ENCODE data around the gene POU6F2. TPM values are rescaled to one million over a fixed set of nuclear protein-coding genes. Genes with fewer than 3 reads are reported as not detected.

The POU6F2 gene
- total RNA-seq, 2 experiments from 2014 or later = not detected

DNA sequence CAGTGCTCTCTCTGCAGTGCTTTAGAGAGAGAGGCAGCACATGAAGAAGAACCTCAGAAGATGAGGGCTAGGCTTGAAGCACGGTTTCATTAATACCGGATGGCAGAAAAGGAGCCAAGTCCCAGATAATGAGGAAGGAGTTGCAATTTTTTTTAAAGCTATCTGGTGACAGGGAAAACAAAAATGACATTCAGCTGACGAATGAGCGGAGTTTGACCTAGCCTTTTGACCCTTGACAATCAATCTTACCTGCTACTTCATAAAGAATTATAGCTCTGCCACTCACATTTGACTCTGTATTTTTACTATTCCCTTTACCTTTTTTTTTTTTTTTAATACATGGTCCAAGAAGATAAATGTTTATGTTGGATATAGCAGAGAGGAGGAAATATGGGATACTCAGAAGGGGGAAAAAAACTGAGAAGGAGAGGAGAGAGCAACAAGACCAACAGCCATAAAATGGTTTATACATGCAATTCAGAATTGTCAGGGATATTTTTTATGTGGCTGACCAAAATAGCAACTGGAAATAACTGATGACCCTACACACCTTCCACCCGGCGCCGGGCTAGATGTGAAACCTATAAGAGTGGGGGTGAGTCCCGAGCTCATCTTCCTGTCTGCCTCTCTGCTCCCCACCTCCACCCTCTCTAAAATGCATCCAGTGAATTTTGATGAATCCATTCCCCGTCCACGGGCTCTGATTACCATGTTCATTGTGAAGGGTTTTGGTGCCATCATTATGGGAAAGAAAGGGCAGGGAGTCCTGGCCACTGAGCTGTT lies 314.1 kb downstream of the POU6F2 start:
- CTCF ChIA-PET = no interaction called here
- POLR2A ChIA-PET = no interaction called here

DNA sequence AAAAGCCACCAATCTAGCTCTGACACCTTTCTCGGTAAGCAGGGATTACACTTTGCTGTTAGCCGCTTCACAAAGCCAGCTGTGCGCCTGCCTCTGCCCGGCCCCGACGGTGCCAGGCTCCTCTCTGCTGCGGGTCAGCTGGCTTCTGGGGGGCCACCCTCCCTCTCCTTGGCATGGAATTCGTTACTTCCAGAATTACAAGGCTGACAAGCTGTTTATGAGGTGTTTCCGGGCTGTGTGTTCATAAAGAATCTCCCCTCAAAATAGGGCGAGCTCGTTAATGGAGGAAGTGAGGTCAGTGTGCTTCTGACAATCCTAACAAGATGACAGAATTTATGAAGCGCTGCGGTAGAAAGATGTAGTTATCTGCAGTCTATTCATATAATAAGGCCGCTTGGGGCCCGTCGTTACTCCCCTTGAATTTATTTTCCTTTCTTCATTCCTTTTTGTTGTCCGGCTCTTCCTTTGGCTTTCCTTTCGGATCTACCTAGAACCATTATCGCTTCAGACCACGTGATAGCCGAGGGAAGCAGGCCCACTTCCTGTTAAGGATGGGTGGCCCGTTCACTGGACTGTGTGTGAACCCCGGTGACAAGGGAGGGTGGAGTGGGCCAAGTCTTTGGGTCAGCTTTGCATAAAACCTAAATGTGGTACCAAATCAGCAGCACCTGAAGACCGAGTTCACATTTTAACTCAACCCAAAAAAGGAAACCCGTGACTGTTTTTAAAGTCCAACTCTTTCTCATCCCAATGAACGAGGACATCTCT lies 315.5 kb downstream of the POU6F2 start:
- ChIA-PET CTCF (no interaction called here), POLR2A (no interaction called here)

- ChIA-PET CTCF (no interaction called here), POLR2A (no interaction called here)
These were observed 316.3 kb downstream of the POU6F2 start for GRCh38 chr7:39294022-39294421.

- ChIA-PET CTCF (no interaction called here), POLR2A (no interaction called here)
These were observed 318.1 kb downstream of the POU6F2 start for GRCh38 chr7:39295796-39296195.

- POLR2A ChIA-PET = no interaction called here
These were observed 322.0 kb downstream of the POU6F2 start for GRCh38 chr7:39299695-39300094.

GRCh38 chr7:39300276-39300675 lies 322.6 kb downstream of the POU6F2 start:
- ChIA-PET POLR2A (no interaction called here), CTCF (no interaction called here)

More at GRCh38 chr7:39299695-39300094, 322.0 kb downstream of the POU6F2 start:
- CTCF ChIA-PET = no interaction called here

DNA sequence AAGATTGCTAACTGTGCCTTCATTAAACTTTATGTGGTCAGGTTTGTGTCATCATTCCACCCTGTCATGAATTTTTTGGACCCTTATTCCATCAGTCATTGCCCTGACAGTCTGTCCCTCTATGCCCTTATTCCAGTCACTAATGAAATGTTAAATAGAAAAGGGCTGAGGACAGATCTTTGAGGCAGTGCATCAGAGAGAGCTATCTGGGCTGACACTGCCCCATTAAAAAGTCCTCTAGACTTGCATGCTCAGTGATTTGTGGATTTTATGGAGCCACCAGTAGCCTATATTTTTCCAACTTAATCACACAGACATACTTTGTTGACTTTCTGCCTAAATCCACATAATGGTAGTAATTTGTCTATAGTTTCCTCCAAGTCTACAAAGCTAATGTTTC lies 323.8 kb downstream of the POU6F2 start:
- ChIA-PET CTCF (no interaction called here), POLR2A (no interaction called here)

- ChIA-PET POLR2A (no interaction called here), CTCF (no interaction called here)
These were observed 326.5 kb downstream of the POU6F2 start for GRCh38 chr7:39304178-39304577.

GRCh38 chr7:39304668-39305405 lies 327.1 kb downstream of the POU6F2 start:
- ChIA-PET POLR2A (no interaction called here), CTCF (no interaction called here)

DNA sequence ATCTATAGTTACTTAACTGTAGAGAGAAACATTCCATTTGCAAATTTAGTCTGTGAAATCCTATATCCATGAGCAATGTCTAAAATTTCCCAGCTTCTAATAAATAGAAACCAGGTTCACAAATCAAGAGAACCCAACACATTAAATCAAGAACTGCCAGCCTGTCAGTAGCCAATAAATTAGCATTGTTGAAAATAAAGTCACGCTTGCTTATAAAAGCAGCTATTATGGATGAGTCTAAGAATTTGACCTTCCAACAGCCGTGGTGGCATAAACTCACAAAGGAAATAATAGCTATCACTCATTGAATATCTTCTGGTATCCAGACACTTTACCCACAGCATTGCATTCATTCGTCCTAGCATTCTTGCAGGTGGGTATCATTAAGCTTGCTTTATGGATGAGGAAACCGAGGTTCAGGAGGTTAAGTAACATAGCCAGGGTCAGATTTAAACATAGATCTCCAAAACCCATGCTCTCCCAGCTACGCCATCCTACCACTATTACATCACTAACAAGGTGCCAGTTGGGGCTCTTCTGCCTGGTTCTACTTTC lies 328.4 kb downstream of the POU6F2 start:
- ChIA-PET CTCF (no interaction called here), POLR2A (no interaction called here)

DNA sequence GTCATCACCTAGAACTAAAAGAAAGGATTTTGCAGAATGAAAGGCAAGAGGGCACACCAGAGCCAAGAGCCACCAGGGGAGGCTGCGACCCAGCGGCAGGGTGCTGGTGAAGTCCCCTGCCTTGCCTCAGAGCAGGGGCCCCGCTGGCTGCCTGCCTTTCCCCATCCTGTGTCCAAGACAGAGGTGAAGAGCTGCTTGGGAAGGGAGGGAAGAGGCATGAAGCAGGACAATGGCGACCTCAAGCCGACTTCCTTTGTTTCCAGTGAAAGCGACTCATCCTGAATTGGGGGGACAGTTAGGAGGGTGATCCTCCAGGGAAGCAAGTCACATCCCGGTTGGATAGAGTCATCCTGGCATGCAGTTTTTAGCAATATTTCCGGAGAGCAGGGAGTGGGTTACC lies 333.0 kb downstream of the POU6F2 start:
- ChIA-PET CTCF (no interaction called here), POLR2A (no interaction called here)

- CTCF ChIA-PET = no interaction called here
- POLR2A ChIA-PET = no interaction called here
These were observed 334.7 kb downstream of the POU6F2 start for GRCh38 chr7:39312254-39312989.

GRCh38 chr7:39313376-39313775 lies 335.7 kb downstream of the POU6F2 start:
- ChIA-PET POLR2A (no interaction called here), CTCF (no interaction called here)

DNA sequence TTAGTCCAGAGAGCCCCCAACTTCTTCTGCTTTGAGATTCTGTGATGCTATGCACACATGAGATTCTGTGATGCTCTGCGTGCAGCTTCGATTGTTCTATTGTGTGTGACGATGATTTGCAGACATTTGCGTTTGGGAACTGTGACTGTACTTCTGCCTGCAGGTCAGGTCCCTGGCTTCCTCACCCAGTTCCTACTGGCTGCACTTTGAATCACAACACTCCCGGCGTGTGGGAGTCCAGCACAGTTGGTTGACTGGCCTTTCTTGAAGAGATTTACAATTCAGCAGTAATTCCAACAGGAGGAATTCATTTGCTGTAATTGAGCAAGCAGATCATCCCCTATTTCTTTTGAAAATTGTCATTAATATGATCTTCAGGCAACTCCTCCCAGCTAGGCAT lies 336.3 kb downstream of the POU6F2 start:
- ChIA-PET POLR2A (no interaction called here), CTCF (no interaction called here)

DNA sequence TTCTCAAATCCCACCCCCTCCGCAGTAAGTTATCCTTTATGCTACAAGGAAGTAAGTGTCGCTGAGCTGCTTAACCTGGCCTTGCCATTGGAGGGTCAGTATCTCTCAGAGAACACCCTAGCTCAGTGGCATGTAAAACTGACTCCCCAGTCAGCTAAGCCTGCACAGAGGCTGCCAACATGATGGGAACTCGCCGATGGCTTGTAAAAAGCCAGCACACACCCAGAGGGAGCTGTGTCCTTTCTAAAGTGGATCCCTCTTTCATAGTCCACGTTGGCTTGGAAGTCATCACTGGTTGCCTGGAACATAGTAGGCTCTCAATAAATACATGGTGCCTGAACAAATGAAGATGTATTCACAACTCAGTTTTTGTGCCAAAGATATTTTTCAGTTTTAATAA lies 339.4 kb downstream of the POU6F2 start:
- POLR2A ChIA-PET = no interaction called here

DNA sequence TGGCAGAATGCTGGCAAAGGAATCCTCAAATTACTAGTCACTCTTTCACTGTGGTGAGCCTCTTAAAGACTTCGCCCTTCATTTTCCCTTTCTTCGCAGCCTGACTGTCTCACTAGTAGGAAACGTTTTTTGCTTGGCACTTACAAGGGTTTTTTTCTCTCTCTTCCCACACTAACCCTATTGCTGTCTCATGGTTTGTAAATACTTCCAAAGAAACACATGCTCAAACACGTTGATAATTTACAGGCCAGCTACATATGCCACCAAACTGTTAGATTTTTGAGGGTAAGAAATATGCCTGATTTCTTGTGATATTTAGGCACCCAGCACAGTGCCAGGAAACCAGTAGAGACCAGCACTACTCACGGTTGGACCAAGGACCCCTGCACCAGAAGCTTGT lies 340.2 kb downstream of the POU6F2 start:
- ChIA-PET CTCF (no interaction called here), POLR2A (no interaction called here)

More for the DNA sequence above, 339.4 kb downstream of the POU6F2 start:
- CTCF ChIA-PET = no interaction called here

- CTCF ChIA-PET = no interaction called here
These were observed 343.5 kb downstream of the POU6F2 start for GRCh38 chr7:39321245-39321644.

GRCh38 chr7:39321909-39322498 lies 344.3 kb downstream of the POU6F2 start:
- ChIA-PET CTCF (no interaction called here), POLR2A (no interaction called here)

More at GRCh38 chr7:39321245-39321644, 343.5 kb downstream of the POU6F2 start:
- POLR2A ChIA-PET = no interaction called here

DNA sequence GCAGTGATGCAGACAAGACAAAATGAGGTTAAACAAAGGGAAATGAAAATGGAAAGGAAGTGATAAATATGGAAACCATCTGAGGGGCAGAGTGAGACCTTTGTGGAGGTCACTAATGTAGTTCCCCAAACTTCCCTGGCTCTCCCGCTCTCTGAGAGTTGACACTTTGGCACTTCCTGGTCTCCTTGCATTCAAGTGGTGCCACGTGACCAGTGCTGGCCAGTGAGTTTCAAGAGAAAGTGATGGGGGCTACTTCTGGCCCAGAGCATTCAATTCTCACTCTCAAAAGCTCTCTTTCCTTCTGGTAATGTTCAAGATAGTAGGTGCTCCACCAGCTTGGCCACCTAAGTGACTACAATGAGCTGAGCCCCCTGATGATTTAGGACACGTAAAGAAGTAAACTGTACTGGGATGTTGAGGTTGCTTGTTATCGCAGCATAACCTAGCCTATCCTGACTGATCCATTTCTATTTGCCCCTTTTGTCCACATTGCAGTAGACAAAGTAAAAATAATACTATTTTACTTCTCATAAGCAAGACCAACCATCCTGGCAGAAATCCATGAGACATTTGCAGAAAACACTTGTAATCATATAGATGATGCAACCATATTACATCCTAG lies 346.5 kb downstream of the POU6F2 start:
- POLR2A ChIA-PET = no interaction called here
- CTCF ChIA-PET = no interaction called here
